ENCODE results near the gene ARL16. TPM values are rescaled to one million over a fixed set of nuclear protein-coding genes. Genes with fewer than 3 reads are reported as not detected.
A peak's percentile ranks its signal among the peaks of the same experiment; 100 is the strongest.

Gene ARL16
- total and polyA plus RNA-seq, 9 donors, result 22.8 to 55.5 (median 31.1) TPM

DNA sequence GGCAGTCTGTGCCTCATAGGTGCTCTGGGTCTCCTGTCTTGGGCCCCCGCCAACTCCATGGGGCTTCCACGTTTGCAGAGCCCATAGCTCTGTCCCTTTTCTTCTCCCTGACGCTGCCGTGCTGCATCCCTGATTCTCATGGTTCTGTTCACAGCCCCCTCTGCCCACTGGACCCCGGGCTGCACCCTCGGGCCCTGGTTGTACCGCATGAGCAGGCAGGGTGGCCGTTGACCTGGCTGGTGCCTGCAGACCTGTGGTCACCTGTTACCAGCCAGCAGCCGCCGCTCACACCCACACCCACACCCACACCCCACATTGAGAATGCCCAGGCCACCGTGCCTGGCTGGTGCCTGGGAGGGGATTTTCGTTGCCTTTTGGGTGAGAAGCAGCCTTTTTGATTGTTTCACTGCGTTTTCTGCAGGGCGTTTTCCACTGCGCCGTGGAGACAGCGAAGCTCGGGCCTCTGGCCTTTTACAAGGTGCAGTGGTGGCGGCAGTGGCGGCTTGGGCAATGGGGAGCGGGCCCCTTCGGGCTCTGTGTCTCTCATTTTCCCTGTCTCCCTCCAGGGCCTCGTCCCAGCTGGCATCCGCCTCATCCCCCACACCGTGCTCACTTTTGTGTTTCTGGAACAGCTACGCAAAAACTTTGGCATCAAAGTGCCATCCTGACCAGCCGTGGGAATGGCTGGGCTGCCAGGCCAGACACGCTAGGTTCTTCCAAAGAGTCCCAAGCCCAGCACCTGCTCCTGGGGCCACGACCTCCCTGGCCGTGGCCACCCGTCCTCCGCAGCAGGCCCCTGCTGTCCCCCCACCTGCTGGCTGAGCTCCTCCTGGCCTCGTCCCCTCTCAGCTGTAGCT, 36.0 kb upstream of the ARL16 start:
- no peaks in the 10 kb centered on the region for H3K27me3 ChIP-seq
- no peaks in the 10 kb centered on the region for H3K9me3 ChIP-seq
- 79 to 89% (median 86%) methylated on average over 32 to 33 of the region's 33 CpGs for WGBS, 3 donors
- no peak overlapping the region for H3K27ac ChIP-seq
- intact Hi-C loops (cut with DNase I), result no loop called here
- DNase-seq, result peak in 1 of 5 donors; percentile 28
- no peak overlapping the region for H3K4me3 ChIP-seq
- no peak for TF ChIP-seq EP300 (IDR thresholded peaks at IDR 0.05)
- TF ChIP-seq, protein P1, sequence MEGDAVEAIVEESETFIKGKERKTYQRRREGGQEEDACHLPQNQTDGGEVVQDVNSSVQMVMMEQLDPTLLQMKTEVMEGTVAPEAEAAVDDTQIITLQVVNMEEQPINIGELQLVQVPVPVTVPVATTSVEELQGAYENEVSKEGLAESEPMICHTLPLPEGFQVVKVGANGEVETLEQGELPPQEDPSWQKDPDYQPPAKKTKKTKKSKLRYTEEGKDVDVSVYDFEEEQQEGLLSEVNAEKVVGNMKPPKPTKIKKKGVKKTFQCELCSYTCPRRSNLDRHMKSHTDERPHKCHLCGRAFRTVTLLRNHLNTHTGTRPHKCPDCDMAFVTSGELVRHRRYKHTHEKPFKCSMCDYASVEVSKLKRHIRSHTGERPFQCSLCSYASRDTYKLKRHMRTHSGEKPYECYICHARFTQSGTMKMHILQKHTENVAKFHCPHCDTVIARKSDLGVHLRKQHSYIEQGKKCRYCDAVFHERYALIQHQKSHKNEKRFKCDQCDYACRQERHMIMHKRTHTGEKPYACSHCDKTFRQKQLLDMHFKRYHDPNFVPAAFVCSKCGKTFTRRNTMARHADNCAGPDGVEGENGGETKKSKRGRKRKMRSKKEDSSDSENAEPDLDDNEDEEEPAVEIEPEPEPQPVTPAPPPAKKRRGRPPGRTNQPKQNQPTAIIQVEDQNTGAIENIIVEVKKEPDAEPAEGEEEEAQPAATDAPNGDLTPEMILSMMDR (IDR thresholded peaks at IDR 0.05), result no peak
- TF ChIP-seq POLR2A (IDR thresholded peaks at IDR 0.05), result no peak
- H3K4me1 ChIP-seq (ENCODE audit: insufficient read depth), result peaks cover 4% of the 10 kb centered on the region
- no peaks in the 10 kb centered on the region for H3K36me3 ChIP-seq

DNA sequence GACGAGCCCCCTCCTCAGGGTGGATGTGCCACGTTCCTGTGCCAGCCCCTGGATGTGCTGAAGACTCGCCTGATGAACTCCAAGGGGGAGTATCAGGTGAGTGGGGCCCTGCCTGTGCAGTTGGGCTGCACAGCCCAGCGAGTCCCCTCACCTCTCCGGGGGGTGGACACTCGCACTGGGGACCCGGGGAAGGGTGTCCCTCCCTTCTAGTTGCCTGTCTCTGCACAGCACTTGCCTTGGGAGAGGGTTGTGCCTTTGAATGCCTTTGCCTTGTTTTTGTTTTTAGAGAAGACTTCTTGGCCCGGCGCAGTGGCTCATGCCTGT, 34.1 kb upstream of the ARL16 start:
- Histone ChIP-seq H3K9me3 (no peaks in the 10 kb centered on the region), H3K4me1 (ENCODE audit: insufficient read depth) (peaks cover 11% of the 10 kb centered on the region), H3K36me3 (no peaks in the 10 kb centered on the region), H3K27ac (no peak overlapping the region), H3K27me3 (no peaks in the 10 kb centered on the region), H3K4me3 (no peak overlapping the region)
- TF ChIP-seq, protein P1 (IDR thresholded peaks at IDR 0.05), result no peak
- TF ChIP-seq EP300 (IDR thresholded peaks at IDR 0.05), result no peak
- no peak for TF ChIP-seq POLR2A (IDR thresholded peaks at IDR 0.05)
- DNase-seq, result no peak
- intact Hi-C loops (cut with DNase I), result no loop called here
- WGBS, 3 donors, result 88 to 93% (median 92%) methylated on average over 9 of the region's 9 CpGs

GRCh38 chr17:81717049-81717765, 33.6 kb upstream of the ARL16 start:
- Histone ChIP-seq H3K36me3 (no peaks in the 10 kb centered on the region), H3K4me3 (no peak overlapping the region), H3K27me3 (no peaks in the 10 kb centered on the region), H3K4me1 (ENCODE audit: insufficient read depth) (peaks cover 12% of the 10 kb centered on the region), H3K27ac (no peak overlapping the region), H3K9me3 (no peaks in the 10 kb centered on the region)
- DNase-seq, result peak in 2 of 5 donors; percentile 18 to 34
- intact Hi-C loops (cut with DNase I), result no loop called here
- TF ChIP-seq POLR2A (IDR thresholded peaks at IDR 0.05), result no peak
- no peak for TF ChIP-seq EP300 (IDR thresholded peaks at IDR 0.05)
- TF ChIP-seq, protein P1 (IDR thresholded peaks at IDR 0.05), result no peak
- WGBS, 3 donors, result 92 to 95% (median 95%) methylated on average over 20 to 25 of the region's 25 CpGs

DNA sequence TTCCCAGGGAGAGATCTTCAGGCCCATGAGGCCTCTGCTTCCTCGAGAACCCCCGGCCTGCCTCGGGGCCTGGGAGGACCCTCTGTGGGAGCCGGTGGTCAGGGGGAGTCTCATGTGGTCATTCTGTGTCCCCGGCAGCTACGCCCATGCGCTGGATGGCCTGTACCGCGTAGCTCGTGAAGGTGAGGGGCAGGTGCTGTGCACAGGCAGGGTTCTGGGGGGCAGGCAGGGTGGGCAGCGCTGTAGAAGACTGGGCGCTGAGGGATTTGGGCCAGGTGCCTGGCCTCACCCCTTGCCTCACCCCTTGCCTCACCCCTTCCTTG, 33.0 kb upstream of the ARL16 start:
- no peak overlapping the region for H3K27ac ChIP-seq
- H3K9me3 ChIP-seq, result no peaks in the 10 kb centered on the region
- peaks cover 12% of the 10 kb centered on the region for H3K4me1 ChIP-seq (ENCODE audit: insufficient read depth)
- peak in 2 of 5 donors; percentile 21 to 29 for DNase-seq
- intact Hi-C loops (cut with DNase I), result no loop called here
- no peaks in the 10 kb centered on the region for H3K27me3 ChIP-seq
- no peak overlapping the region for H3K4me3 ChIP-seq
- TF ChIP-seq EP300 (IDR thresholded peaks at IDR 0.05) (no peak), POLR2A (IDR thresholded peaks at IDR 0.05) (no peak)
- TF ChIP-seq, protein P1 (IDR thresholded peaks at IDR 0.05), result no peak
- 93 to 97% (median 97%) methylated on average over 11 to 12 of the region's 12 CpGs for WGBS, 3 donors
- H3K36me3 ChIP-seq, result no peaks in the 10 kb centered on the region

All from ovary (tissue), 9 donors.